Neuronal stem cell (in vitro differentiated cells): ENCODE measurements around the gene DBF4.

ENCODE experiments used
- DNase-seq: peaks from one replicate; pipeline ENCODE4 v3.0.0-alpha.2; 2013; ENCODE audit warnings: low spot score
- H2AFZ ChIP-seq: one replicate; pipeline ENCODE4 v1.6.1; 2013; ENCODE audit warnings: mild to moderate bottlenecking, low read length, inconsistent platforms
- H2AK5ac ChIP-seq: 2 replicates; pipeline ENCODE4 v1.6.1; 2013; ENCODE audit warnings: low read depth, mild to moderate bottlenecking, inconsistent platforms, low read length, moderate library complexity, mixed read lengths
- H2BK120ac ChIP-seq: 2 replicates; pipeline ENCODE4 v1.6.1; 2013; ENCODE audit warnings: low read depth, mild to moderate bottlenecking, inconsistent platforms, low read length, moderate library complexity, mixed read lengths
- H2BK12ac ChIP-seq: one replicate; pipeline ENCODE4 v1.6.1; 2013; ENCODE audit warnings: low read length, inconsistent platforms
- H2BK15ac ChIP-seq: 2 replicates; pipeline ENCODE4 v1.6.1; 2013; ENCODE audit warnings: mild to moderate bottlenecking, low read length, inconsistent platforms, mixed read lengths
- H2BK5ac ChIP-seq: one replicate; pipeline ENCODE4 v1.6.1; 2013; ENCODE audit warnings: inconsistent platforms, mild to moderate bottlenecking, low read length, moderate library complexity
- H3K14ac ChIP-seq: one replicate; pipeline ENCODE4 v1.6.1; 2013; ENCODE audit warnings: low read length, inconsistent platforms
- H3K18ac ChIP-seq: 2 replicates; pipeline ENCODE4 v1.6.1; 2013; ENCODE audit warnings: low read length, inconsistent platforms
- H3K23ac ChIP-seq: 2 replicates; pipeline ENCODE4 v1.6.1; 2013; ENCODE audit warnings: low read depth, mild to moderate bottlenecking, mixed read lengths, low read length, inconsistent platforms; ENCODE audit not compliant: poor library complexity
- H3K27ac ChIP-seq: replicated peaks from 3 replicates; pipeline ENCODE4 v1.5.1; 2013; ENCODE audit warnings: low read length, inconsistent platforms
- H3K27me3 ChIP-seq, 3 experiments: 2 replicates each; pipeline ENCODE4 v1.6.1; 2013; ENCODE audit warnings: low read length in 3 of 3, mild to moderate bottlenecking in 2 of 3, inconsistent platforms in 1 of 3, low read depth in 1 of 3, mixed read lengths in 1 of 3, moderate library complexity in 1 of 3; ENCODE audit not compliant: control insufficient read depth in 3 of 3, insufficient read depth in 3 of 3
- H3K36me3 ChIP-seq, 2 donors: replicated peaks in 1 of 2; 2 replicates each; pipeline ENCODE4 v1.6.1; 2013; ENCODE audit warnings: low read length in 2 of 2; ENCODE audit not compliant: control insufficient read depth in 2 of 2, insufficient read depth in 2 of 2
- H3K4ac ChIP-seq: 2 replicates; pipeline ENCODE4 v1.6.1; 2013; ENCODE audit warnings: inconsistent platforms, mild to moderate bottlenecking, low read length, moderate library complexity
- H3K4me1 ChIP-seq, 2 donors: 1 replicate in 1 of 2; 2 replicates in 1 of 2; pipeline ENCODE4 v1.6.1; 2013; ENCODE audit warnings: low read length in 2 of 2, low read depth in 1 of 2; ENCODE audit not compliant: control insufficient read depth in 2 of 2, insufficient read depth in 1 of 2
- H3K4me2 ChIP-seq: one replicate; pipeline ENCODE4 v1.6.1; 2013; ENCODE audit warnings: mild to moderate bottlenecking, low read length, inconsistent platforms; ENCODE audit not compliant: insufficient read depth, poor library complexity, severe bottlenecking
- H3K4me3 ChIP-seq, 2 donors: 2 replicates each; pipeline ENCODE4 v1.5.1; 2013; ENCODE audit warnings: low read length in 2 of 2, mild to moderate bottlenecking in 2 of 2, inconsistent platforms in 1 of 2, moderate library complexity in 1 of 2
- H3K79me1 ChIP-seq: one replicate; pipeline ENCODE4 v1.6.1; 2013; ENCODE audit warnings: low read depth, mild to moderate bottlenecking, inconsistent platforms, low read length, moderate library complexity
- H3K9ac ChIP-seq: one replicate; pipeline ENCODE4 v1.6.1; 2013; ENCODE audit warnings: mild to moderate bottlenecking, low read depth, low read length, inconsistent platforms; ENCODE audit not compliant: poor library complexity
- H3K9me3 ChIP-seq, 2 donors: replicated peaks in 1 of 2; 2 replicates each; pipeline versions ENCODE3 to v1.6.1; 2013; ENCODE audit warnings: low read length in 2 of 2, mild to moderate bottlenecking in 2 of 2, inconsistent platforms in 1 of 2, low read depth in 1 of 2, mixed read lengths in 1 of 2, moderate library complexity in 1 of 2; ENCODE audit not compliant: control insufficient read depth in 2 of 2, insufficient read depth in 1 of 2
- H4K8ac ChIP-seq: one replicate; pipeline ENCODE4 v1.6.1; 2013; ENCODE audit warnings: low read depth, mild to moderate bottlenecking, inconsistent platforms, low read length, moderate library complexity
- H4K91ac ChIP-seq: one replicate; pipeline ENCODE4 v1.6.1; 2013; ENCODE audit warnings: low read length, low read depth, mild to moderate bottlenecking, inconsistent platforms; ENCODE audit not compliant: poor library complexity
- WGBS, 2 donors: extraction: QIAGEN DNeasy Blood & Tissue Kit; methylation state at CpG; one replicate each; pipeline ENCODE4 v1.1.7; 2013; ENCODE audit warnings: missing lambda C conversion rate in 2 of 2, mixed read lengths in 1 of 2; ENCODE audit not compliant: insufficient read length in 2 of 2, insufficient replicate concordance in 1 of 2; ENCODE audit errors: extremely low coverage in 2 of 2; 5-methylcytosine and 5-hydroxymethylcytosine counted together

The DBF4 gene

GRCh38 chr7:87876869-87877234 lies 559 bp downstream of the DBF4 start:
- peak overlapping the region; percentile 89 for H2AK5ac ChIP-seq
- peak overlapping the region; percentile 94 for H2BK5ac ChIP-seq
- H3K9me3 ChIP-seq: peaks cover 0 to 19% of the 10 kb centered on the region in 2 donors
- H4K91ac ChIP-seq: no peak overlapping the region
- H3K9ac ChIP-seq: peak overlapping the region; percentile 24
- peaks cover 4 to 5% of the 10 kb centered on the region in 2 donors for H3K4me1 ChIP-seq
- H3K23ac ChIP-seq: peak overlapping the region; percentile 83
- H3K36me3 ChIP-seq: peaks cover 7 to 42% of the 10 kb centered on the region in 2 donors
- WGBS, 2 donors: no CpG with 5 or more reads among the region's 27 CpGs
- H3K14ac ChIP-seq: no peak overlapping the region
- no peaks in the 10 kb centered on the region for H3K27me3 ChIP-seq
- H3K4me3 ChIP-seq: peak overlapping the region; percentile 87 to 93
- no peak overlapping the region for H2BK12ac ChIP-seq
- DNase-seq: no peak
- H3K18ac ChIP-seq: peak overlapping the region; percentile 98
- no peak overlapping the region for H4K8ac ChIP-seq
- H3K27ac ChIP-seq: peak overlapping the region; percentile 96
- no peak overlapping the region for H2BK120ac ChIP-seq
- H3K79me1 ChIP-seq: peaks cover 3% of the 10 kb centered on the region
- H2BK15ac ChIP-seq: peak overlapping the region; percentile 27
- H3K4ac ChIP-seq: no peak overlapping the region
- peak overlapping the region; percentile 92 for H2AFZ ChIP-seq
- H3K4me2 ChIP-seq: peak overlapping the region; percentile 66

- peak overlapping the region; percentile 92 for H2AFZ ChIP-seq
- no peak overlapping the region for H2BK15ac ChIP-seq
- H3K23ac ChIP-seq: no peak overlapping the region
- H3K4me3 ChIP-seq: peak overlapping the region; percentile 87 to 93
- no peak overlapping the region for H2AK5ac ChIP-seq
- H4K8ac ChIP-seq: no peak overlapping the region
- H2BK12ac ChIP-seq: no peak overlapping the region
- H2BK5ac ChIP-seq: no peak overlapping the region
- H3K4me1 ChIP-seq: peaks cover 4 to 5% of the 10 kb centered on the region in 2 donors
- H3K27me3 ChIP-seq: no peaks in the 10 kb centered on the region
- H3K4me2 ChIP-seq: peak overlapping the region; percentile 12
- no peak overlapping the region for H3K14ac ChIP-seq
- no peak overlapping the region for H2BK120ac ChIP-seq
- no peak overlapping the region for H3K4ac ChIP-seq
- no peak overlapping the region for H3K9ac ChIP-seq
- H3K79me1 ChIP-seq: peaks cover 3% of the 10 kb centered on the region
- peaks cover 7 to 46% of the 10 kb centered on the region in 2 donors for H3K36me3 ChIP-seq
- H3K9me3 ChIP-seq: peaks cover 0 to 13% of the 10 kb centered on the region in 2 donors
- DNase-seq: no peak
- no peak overlapping the region for H3K18ac ChIP-seq
- H3K27ac ChIP-seq: peak overlapping the region; percentile 96
- H4K91ac ChIP-seq: no peak overlapping the region
- no CpG with 5 or more reads among the region's 10 CpGs for WGBS, 2 donors
These were observed 1.2 kb downstream of the DBF4 start for GRCh38 chr7:87877366-87878040.

- H3K14ac ChIP-seq: no peak overlapping the region
- no peak overlapping the region for H3K18ac ChIP-seq
- no peak overlapping the region for H2AK5ac ChIP-seq
- H2BK12ac ChIP-seq: no peak overlapping the region
- peaks cover 4 to 5% of the 10 kb centered on the region in 2 donors for H3K4me1 ChIP-seq
- DNase-seq: no peak
- no peak overlapping the region for H4K91ac ChIP-seq
- H3K27me3 ChIP-seq: no peaks in the 10 kb centered on the region
- H2BK5ac ChIP-seq: no peak overlapping the region
- no peak overlapping the region for H3K23ac ChIP-seq
- H3K79me1 ChIP-seq: peaks cover 3% of the 10 kb centered on the region
- H2BK15ac ChIP-seq: no peak overlapping the region
- H2AFZ ChIP-seq: no peak overlapping the region
- no peak overlapping the region for H3K4ac ChIP-seq
- no peak overlapping the region for H2BK120ac ChIP-seq
- H3K4me3 ChIP-seq: peak overlapping the region in 1 of 2 donors; percentile 93
- H3K9ac ChIP-seq: no peak overlapping the region
- H4K8ac ChIP-seq: no peak overlapping the region
- no peak overlapping the region for H3K27ac ChIP-seq
- WGBS, 2 donors: no CpG with 5 or more reads among the region's 3 CpGs
- peak overlapping the region; percentile 37 for H3K4me2 ChIP-seq
- peaks cover 0 to 6% of the 10 kb centered on the region in 2 donors for H3K9me3 ChIP-seq
- H3K36me3 ChIP-seq: peaks cover 7 to 54% of the 10 kb centered on the region in 2 donors
These were observed 2.0 kb downstream of the DBF4 start for GRCh38 chr7:87878208-87878735.

- Histone ChIP-seq H3K4me2 (no peak overlapping the region), H3K9me3 (no peaks in the 10 kb centered on the region), H2AK5ac (no peak overlapping the region), H3K14ac (no peak overlapping the region), H3K23ac (no peak overlapping the region), H3K4me3 (no peak overlapping the region), H4K91ac (no peak overlapping the region), H2BK120ac (no peak overlapping the region), H3K4ac (no peak overlapping the region), H3K36me3 (peaks cover 8 to 94% of the 10 kb centered on the region in 2 donors), H4K8ac (no peak overlapping the region), H3K9ac (no peak overlapping the region), H2AFZ (no peak overlapping the region), H3K79me1 (peaks cover 3% of the 10 kb centered on the region), H3K18ac (no peak overlapping the region), H3K4me1 (peaks cover 4 to 5% of the 10 kb centered on the region in 2 donors), H2BK15ac (no peak overlapping the region), H3K27ac (no peak overlapping the region), H2BK5ac (no peak overlapping the region), H2BK12ac (no peak overlapping the region), H3K27me3 (no peaks in the 10 kb centered on the region)
- WGBS, 2 donors: no CpG with 5 or more reads among the region's 4 CpGs
- DNase-seq: no peak
These were observed 6.1 kb downstream of the DBF4 start for GRCh38 chr7:87882151-87882937.
